HG02973 (cell line): ENCODE results near the gene OXCT1.
"Not testable (repeated sequence)": the region's sequence is repeated elsewhere in the genome, so short reads cannot be mapped to it uniquely, and the experiment has no call there.

Source experiments
- ATAC-seq: cut with Tn5 transposase; IDR thresholded peaks from one replicate; pipeline ENCODE4 v1.9.1; 2021; ENCODE audit warnings: moderate library complexity; ENCODE audit not compliant: unreplicated experiment

The OXCT1 gene

GRCh38 chr5:41874512-41875060, 4.4 kb upstream of the OXCT1 start:
- ATAC-seq, result no peak

GRCh38 chr5:41871852-41872251, 1.6 kb upstream of the OXCT1 start:
- no peak for ATAC-seq

DNA sequence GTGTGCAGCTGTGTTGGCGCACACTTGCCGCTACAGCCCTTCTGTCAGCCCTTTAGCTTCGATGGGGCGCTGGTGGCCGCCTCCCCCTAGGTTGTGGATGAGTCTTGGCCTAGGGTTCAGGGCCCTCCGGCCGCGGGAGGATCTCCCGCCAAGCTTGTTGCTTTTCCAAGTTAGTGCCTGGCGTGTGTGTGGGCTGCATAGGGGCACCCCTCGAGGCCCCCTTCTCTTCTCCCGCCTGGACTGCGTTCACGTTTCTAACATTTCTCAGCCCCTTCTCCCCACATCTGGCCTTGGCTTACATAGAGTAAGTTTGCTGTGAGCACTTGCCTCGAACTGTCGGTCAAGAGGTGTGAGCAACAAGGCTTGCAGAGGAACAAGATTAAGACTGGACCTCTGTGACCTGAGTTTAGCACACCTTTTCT, 413 bp upstream of the OXCT1 start:
- no peak for ATAC-seq

GRCh38 chr5:41869151-41869723, 988 bp downstream of the OXCT1 start:
- ATAC-seq, result no peak

DNA sequence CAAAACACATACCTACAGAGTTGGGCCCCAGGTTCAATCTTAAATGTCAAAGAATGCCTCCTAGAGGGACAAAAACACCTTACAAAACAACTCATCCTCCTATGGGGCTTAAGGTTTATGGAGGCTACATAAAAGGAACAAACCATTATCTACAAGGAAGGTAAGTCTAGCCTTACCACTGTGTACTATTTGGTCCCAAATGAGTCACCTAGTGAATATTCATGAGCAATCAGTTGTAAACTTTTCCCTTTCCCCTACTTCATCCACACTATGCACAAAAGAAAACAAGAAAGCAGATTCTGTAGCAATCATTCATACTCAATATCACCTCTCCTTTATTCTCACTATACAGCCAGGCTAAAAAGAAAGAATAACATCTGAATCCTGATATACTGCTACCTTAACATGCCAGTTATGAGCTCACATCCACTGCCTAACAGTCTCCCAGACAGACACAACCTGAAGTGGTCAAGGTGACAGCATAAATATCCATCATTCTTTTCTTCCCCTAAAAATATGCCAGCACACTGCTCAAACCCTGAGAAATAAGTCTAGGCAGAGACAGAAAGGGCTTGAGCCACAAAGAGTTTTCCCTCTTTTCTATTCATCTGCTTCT, 6.2 kb downstream of the OXCT1 start:
- ATAC-seq, result peak; percentile 61

DNA sequence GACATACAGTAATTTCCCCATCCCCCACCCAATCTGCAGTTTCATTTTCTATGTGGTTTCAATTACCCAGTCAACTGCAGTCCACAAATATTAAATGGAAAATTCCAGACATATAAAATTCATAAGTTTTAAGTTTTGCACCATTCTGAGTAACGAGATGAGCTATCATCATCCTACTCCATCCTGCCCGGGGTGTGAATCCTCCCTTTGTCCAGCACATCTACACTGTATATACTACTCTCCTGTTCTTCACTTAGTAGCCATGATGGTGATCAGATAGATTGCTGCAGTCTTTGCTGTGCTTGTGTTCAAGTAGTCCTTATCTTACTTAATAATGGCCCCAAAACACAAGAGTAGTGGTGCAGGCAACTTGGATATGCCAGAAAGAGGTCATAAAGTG, 11.3 kb downstream of the OXCT1 start:
- ATAC-seq, result no peak

GRCh38 chr5:41857989-41858388, 12.2 kb downstream of the OXCT1 start:
- ATAC-seq, result no peak

GRCh38 chr5:41856644-41857491, 13.4 kb downstream of the OXCT1 start:
- ATAC-seq, result no peak

- no peak for ATAC-seq
Observed at GRCh38 chr5:41852293-41852692, 17.9 kb downstream of the OXCT1 start.

DNA sequence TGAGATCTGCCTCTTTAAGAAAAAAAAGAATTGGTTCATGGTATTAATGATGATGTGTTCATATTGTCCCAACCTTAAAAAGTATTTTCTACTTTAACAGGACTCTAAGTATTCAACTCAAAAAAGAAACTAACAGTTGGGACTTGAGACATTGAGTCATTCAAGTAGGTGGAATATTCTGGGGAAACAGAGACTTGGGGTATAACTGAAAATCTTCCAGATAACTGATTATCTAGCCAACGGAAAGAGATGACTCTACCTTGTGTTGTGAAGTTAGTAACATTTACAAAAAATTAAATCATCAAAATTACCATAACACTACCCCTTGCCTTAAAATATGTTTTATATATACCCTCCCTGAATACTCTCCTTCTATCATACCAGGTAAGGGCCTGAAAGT, 19.1 kb downstream of the OXCT1 start:
- ATAC-seq, result no peak

DNA sequence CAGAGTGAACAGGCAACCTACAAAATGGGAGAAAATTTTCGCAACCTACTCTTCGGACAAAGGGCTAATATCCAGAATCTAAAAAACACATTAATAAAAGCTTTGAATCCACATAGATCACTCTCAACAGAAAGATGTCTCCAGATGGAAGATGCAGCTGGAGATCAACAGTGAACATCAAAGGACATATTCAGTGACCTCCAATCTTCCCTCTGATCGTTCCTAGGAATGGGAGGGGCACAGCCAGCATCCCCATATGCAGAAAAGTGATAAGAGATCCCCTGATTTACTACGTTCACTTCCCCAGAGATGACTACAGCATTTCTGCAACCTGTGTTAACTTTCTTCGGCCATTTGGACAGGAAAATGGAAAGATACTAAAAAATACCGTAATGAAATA, 21.2 kb downstream of the OXCT1 start:
- no peak for ATAC-seq

DNA sequence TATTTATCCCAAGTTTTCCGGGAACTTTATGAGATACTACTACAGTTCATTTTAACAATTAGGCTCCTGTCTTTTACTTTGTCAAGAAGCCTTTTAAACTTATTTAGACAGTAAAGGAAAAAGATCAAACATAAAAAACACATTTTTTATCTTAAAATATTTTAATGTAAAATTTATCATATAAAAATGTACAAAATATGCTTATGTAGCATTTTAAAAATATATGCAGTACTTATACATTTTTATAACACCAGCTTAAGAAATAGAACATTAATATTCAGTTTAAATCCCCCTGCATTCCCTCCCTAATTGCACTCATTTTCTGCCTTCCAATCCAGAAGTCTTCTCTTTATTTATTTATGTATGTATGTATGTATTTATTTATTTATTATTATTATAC, 24.5 kb downstream of the OXCT1 start:
- ATAC-seq, result not testable (repeated sequence)

DNA sequence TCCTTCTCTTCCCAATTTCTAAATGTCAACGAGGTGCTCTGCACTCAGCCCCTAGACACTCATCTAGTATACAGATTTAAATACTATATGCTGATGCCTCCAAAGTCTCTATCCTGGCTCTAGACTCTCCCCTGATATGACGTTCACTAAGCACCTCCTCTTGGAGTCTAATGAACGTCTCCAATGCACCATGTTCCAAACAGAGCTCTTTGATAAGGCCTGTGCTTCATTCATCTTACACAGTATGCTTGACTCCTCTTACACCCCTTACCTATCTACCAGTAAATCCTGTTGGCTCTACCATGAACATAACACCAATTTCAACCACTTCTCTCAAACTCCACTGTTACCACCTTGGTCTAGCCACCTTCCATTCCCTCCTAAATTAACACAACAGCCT, 25.7 kb downstream of the OXCT1 start:
- no peak for ATAC-seq

DNA sequence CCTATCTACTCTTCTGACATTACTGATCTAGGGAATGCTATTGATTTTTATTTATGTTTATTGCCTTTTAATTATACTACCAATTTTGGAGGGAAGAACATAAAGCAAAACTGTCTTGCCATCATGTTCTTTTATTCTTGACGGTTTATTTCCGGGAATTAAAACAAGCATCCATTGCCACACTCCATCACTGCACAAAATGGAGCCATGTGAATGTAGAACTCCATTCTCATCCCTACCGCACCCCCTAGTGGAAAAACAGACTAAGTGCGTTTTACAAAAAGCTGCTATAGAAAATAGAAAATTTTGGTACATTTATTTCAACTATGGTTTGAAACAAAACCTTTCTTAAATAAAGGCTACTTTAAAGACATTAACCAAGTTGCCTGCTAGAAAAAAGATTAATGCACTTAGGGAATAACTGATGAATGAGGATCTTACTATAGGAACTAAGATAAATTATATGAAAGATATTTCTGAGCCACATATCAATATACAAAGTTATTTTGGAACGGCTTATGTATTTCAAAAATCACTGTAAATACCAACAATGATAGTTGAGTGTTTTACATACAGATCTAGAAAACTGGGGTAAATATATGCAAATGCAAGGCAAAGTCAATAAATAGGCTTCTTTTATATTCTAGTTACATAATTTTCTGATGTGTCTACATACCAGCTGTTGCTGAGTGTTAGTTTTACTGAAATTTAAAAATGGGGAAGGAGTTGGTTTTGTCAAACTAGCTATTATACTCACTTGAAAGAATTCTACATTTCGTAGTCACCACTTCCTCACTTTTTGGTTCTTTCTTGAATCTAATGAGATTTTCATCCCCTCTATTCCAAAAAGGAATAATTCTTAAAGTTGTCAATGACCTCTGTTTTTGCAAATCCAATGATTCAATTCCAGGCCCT, 26.5 kb downstream of the OXCT1 start:
- ATAC-seq, result peak; percentile 49

DNA sequence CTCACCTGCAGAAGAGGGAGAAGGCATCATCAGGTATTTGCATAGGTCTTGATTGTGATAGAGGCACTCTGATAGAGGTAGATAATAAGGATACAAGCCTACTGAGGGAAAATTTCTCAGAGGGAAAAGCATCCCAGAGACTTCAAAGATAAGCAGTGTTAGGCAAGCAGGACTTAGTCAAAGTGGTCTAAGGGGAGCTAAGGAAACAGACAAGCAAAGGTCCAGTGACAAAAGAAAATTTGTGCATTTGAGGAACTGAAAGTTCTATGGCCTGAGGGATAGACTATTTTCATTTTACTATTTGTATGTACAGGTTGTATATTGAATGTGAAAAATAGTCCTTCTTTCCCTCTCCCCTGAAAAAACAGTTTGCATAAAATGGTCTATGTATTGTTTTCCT, 27.4 kb downstream of the OXCT1 start:
- ATAC-seq, result peak; percentile 73

- ATAC-seq, result no peak
Observed at GRCh38 chr5:41841325-41841724, 28.9 kb downstream of the OXCT1 start.

DNA sequence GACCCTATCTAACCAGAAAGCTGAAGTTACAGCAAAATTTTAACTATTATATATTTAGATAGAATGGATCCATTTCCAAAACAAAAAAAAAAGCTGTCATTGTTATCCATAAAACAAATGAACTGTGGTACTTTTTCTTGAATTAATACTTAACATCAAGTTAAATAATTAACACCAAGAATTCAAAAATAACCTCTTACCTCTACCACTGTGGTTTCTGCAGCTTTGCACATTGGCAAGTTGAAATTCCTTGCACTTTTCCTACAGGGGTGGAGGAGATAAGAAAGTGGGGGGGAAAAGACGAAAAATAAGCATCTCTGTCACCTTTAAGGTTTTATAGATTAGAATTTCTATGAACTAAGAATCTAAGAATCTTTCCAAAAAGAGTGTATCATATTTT, 30.0 kb downstream of the OXCT1 start:
- no peak for ATAC-seq

- no peak for ATAC-seq
Observed at GRCh38 chr5:41837793-41838192, 32.4 kb downstream of the OXCT1 start.

GRCh38 chr5:41835645-41836044, 34.6 kb downstream of the OXCT1 start:
- no peak for ATAC-seq

DNA sequence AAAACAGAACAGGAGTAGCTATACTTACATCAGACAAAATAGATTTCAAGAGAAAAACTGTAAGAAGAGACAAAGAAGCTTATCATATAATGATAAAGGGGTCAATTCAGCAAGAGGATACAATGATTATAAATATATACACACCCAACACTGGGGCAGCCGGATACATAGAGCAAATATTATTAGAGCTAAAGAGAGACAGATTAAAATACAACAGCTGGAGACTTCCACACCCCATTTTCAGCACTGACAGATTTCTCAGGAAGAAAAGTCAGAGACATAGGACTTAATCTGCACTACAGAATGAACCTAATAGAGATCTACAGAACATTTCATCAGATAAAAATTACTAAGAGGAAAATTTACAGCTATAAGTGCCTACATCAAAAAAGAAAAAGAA, 35.7 kb downstream of the OXCT1 start:
- ATAC-seq, result no peak

DNA sequence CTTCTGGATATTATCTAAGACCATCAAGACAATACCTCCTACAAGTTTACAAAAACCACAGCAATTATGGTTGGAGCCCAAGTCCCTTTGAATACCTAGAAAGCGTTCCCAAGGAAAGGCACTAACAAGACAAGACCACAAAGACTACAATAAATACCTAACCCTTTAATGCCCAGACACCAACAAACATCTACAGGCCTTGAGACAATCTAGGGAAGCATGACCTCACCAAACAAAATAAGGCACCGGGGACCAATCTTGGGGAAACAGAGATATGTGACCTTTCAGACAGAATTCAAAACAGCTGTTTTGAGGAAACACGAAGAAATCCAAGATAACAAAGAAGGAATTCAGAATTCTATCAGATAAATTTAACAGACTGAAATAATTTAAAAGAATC, 37.8 kb downstream of the OXCT1 start:
- no peak for ATAC-seq
